Suprapubic skin (tissue), 3 donors: Measurements from ENCODE around the gene PIP5KL1.

Experiments
- POLR2AphosphoS5 ChIP-seq, 3 donors: sonication (generic); formaldehyde crosslinking; IDR thresholded peaks; one replicate each; pipeline ENCODE4 v1.6.1; 2017; ENCODE audit warnings: antibody characterized with exemption in 3 of 3
- TF ChIP-seq, protein P1 (sequence below), 2 donors: fragments of 200-600 bp in 1 of 2; fragments of 450-650 bp in 1 of 2; sonication (generic) in 1 of 2; IDR thresholded peaks; one replicate each; pipeline ENCODE4 v1.5.1; 2016 to 2019; ENCODE audit warnings: antibody characterized with exemption in 2 of 2, mild to moderate bottlenecking in 1 of 2, moderate library complexity in 1 of 2

DNA sequence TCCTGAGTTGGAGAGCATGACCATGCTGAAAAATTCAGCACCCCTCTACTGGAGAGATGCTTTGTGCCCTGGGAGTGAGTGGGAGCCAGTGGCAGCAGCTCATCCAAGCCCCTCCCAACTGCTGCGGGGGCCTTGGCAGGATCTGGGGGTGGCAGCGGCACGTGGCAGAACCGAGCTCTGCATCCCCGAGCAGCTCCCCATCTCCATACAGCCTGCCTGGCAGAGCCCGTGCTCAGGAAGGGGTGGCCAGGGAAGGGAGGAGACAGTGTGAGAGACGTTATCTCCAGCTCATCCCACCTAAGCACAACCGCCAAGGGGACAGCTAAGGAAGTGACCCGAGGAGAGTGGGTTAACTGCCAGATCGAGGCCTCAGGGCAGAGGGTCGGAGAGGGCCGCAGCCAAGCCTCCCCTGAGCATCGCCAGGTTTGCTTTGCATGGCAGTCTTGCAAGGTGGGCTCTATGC, 24.3 kb upstream of the PIP5KL1 start:
- TF ChIP-seq, protein P1, sequence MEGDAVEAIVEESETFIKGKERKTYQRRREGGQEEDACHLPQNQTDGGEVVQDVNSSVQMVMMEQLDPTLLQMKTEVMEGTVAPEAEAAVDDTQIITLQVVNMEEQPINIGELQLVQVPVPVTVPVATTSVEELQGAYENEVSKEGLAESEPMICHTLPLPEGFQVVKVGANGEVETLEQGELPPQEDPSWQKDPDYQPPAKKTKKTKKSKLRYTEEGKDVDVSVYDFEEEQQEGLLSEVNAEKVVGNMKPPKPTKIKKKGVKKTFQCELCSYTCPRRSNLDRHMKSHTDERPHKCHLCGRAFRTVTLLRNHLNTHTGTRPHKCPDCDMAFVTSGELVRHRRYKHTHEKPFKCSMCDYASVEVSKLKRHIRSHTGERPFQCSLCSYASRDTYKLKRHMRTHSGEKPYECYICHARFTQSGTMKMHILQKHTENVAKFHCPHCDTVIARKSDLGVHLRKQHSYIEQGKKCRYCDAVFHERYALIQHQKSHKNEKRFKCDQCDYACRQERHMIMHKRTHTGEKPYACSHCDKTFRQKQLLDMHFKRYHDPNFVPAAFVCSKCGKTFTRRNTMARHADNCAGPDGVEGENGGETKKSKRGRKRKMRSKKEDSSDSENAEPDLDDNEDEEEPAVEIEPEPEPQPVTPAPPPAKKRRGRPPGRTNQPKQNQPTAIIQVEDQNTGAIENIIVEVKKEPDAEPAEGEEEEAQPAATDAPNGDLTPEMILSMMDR (IDR thresholded peaks at IDR 0.05) = no peak
- no peak for TF ChIP-seq POLR2AphosphoS5 (IDR thresholded peaks at IDR 0.05)
